Peyer's patch (tissue), 4 donors: ENCODE measurements around the gene INF2. TPM values are rescaled to one million over a fixed set of nuclear protein-coding genes. Genes with fewer than 3 reads are reported as not detected.

ENCODE experiments used
- DNase-seq, 3 donors: peaks; one replicate each; pipeline ENCODE4 v3.0.0-alpha.2; 2017 to 2019
- H3K27ac ChIP-seq, 4 donors: fragments of 200-600 bp; sonication (generic); one replicate each; pipeline ENCODE4 v1.5.1; 2016 to 2019
- H3K27me3 ChIP-seq, 2 donors: fragments of 200-600 bp; sonication (generic); one replicate each; pipeline ENCODE4 v1.5.1; 2019
- H3K36me3 ChIP-seq, 3 donors: fragments of 200-600 bp; sonication (generic); one replicate each; pipeline ENCODE4 v1.5.1; 2016 to 2019
- H3K4me1 ChIP-seq, 4 donors: fragments of 200-600 bp; sonication (generic); one replicate each; pipeline ENCODE4 v1.5.1; 2016 to 2019
- H3K4me3 ChIP-seq, 4 donors: fragments of 200-600 bp; sonication (generic); 1 replicate in 3 of 4; 2 replicates in 1 of 4; pipeline ENCODE4 v1.5.1; 2016 to 2019; ENCODE audit warnings: mild to moderate bottlenecking in 1 of 4
- H3K9me3 ChIP-seq, 4 donors: fragments of 200-600 bp; sonication (generic); one replicate each; pipeline ENCODE4 v1.5.1; 2016 to 2019; ENCODE audit warnings: mild to moderate bottlenecking in 1 of 4
- CTCF ChIP-seq, 6 experiments: fragments of 450-650 bp in 4 of 6; fragments of 200-600 bp in 2 of 6; sonication (generic) in 1 of 6; IDR thresholded peaks; one replicate each; pipeline ENCODE4 v1.5.1; 2017 to 2019; ENCODE audit warnings: antibody characterized with exemption in 6 of 6, mild to moderate bottlenecking in 3 of 6, moderate library complexity in 1 of 6
- POLR2A ChIP-seq, 2 donors: fragments of 450-650 bp; IDR thresholded peaks; one replicate each; pipeline ENCODE4 v1.5.1; 2017; ENCODE audit warnings: antibody characterized with exemption in 2 of 2, mild to moderate bottlenecking in 2 of 2, moderate library complexity in 2 of 2
- total RNA-seq, 4 donors: library from RNA; depleted of rRNA; stranded (reverse); fragments of >200 nt; gene quantifications; one replicate each; pipeline ENCODE4 v1.1.0, GENCODE V29; 2016

Gene INF2
- total RNA-seq, 4 donors from 2014 or later: 137 to 287 (median 203) TPM

- Histone ChIP-seq H3K27ac (peak within 1 kb of the TSS; percentile 80 to 93 (median 90)), H3K27me3 (no peaks in the 10 kb centered on the region), H3K36me3 (peaks cover 0 to 28% (median 0%) of the 10 kb centered on the region in 3 donors), H3K4me3 (peak within 1 kb of the TSS; percentile 89 to 99 (median 94)), H3K4me1 (peaks cover 0 to 57% (median 16%) of the 10 kb centered on the region in 4 donors), H3K9me3 (no peaks in the 10 kb centered on the region)
- DNase-seq: peak; percentile 99 to 100 (median 100)
- no peak for TF ChIP-seq CTCF (IDR thresholded peaks at IDR 0.05)
- peak; percentile 86 for TF ChIP-seq POLR2A (IDR thresholded peaks at IDR 0.05)
These were observed 63.5 kb downstream of the INF2 start, which contains the start of gene SIVA1 for GRCh38 chr14:104752735-104753527. Gene SIVA1, plus strand, starts transcription at chr14:104753147. Its CDS starts 55 bp downstream, at chr14:104753202.

- Histone ChIP-seq H3K36me3 (peaks cover 0 to 35% (median 0%) of the 10 kb centered on the region in 3 donors), H3K4me3 (peak overlapping the region; percentile 89 to 99 (median 94)), H3K27ac (peak overlapping the region; percentile 80 to 93 (median 90)), H3K4me1 (peaks cover 0 to 50% (median 16%) of the 10 kb centered on the region in 4 donors), H3K27me3 (no peaks in the 10 kb centered on the region), H3K9me3 (no peaks in the 10 kb centered on the region)
- peak in 2 of 3 donors; percentile 60 to 66 for DNase-seq
- no peak for TF ChIP-seq CTCF (IDR thresholded peaks at IDR 0.05)
- TF ChIP-seq POLR2A (IDR thresholded peaks at IDR 0.05): no peak
These were observed 64.3 kb downstream of the INF2 start for GRCh38 chr14:104753528-104754212.

- TF ChIP-seq CTCF (IDR thresholded peaks at IDR 0.05) (no peak), POLR2A (IDR thresholded peaks at IDR 0.05) (no peak)
- H3K36me3 ChIP-seq: peaks cover 0 to 41% (median 0%) of the 10 kb centered on the region in 3 donors
- H3K4me3 ChIP-seq: peak overlapping the region; percentile 89 to 99 (median 94)
- no peaks in the 10 kb centered on the region for H3K9me3 ChIP-seq
- H3K4me1 ChIP-seq: peaks cover 0 to 43% (median 16%) of the 10 kb centered on the region in 4 donors
- no peaks in the 10 kb centered on the region for H3K27me3 ChIP-seq
- H3K27ac ChIP-seq: peak overlapping the region in 1 of 4 donors; percentile 80
- DNase-seq: no peak
These were observed 64.9 kb downstream of the INF2 start for GRCh38 chr14:104754213-104754851.

GRCh38 chr14:104755621-104756020, 66.2 kb downstream of the INF2 start:
- H3K4me1 ChIP-seq: peaks cover 0 to 34% (median 16%) of the 10 kb centered on the region in 4 donors
- no peaks in the 10 kb centered on the region for H3K9me3 ChIP-seq
- no peak for TF ChIP-seq POLR2A (IDR thresholded peaks at IDR 0.05)
- no peak for TF ChIP-seq CTCF (IDR thresholded peaks at IDR 0.05)
- peaks cover 0 to 54% (median 0%) of the 10 kb centered on the region in 3 donors for H3K36me3 ChIP-seq
- H3K4me3 ChIP-seq: no peak overlapping the region
- no peak for DNase-seq
- H3K27me3 ChIP-seq: no peaks in the 10 kb centered on the region
- H3K27ac ChIP-seq: no peak overlapping the region

GRCh38 chr14:104756477-104757237, 67.2 kb downstream of the INF2 start:
- Histone ChIP-seq H3K9me3 (no peaks in the 10 kb centered on the region), H3K27me3 (no peaks in the 10 kb centered on the region), H3K36me3 (peaks cover 0 to 62% (median 0%) of the 10 kb centered on the region in 3 donors), H3K27ac (no peak overlapping the region), H3K4me1 (peaks cover 0 to 32% (median 16%) of the 10 kb centered on the region in 4 donors), H3K4me3 (no peak overlapping the region)
- peak in 1 of 3 donors; percentile 29 for DNase-seq
- TF ChIP-seq CTCF (IDR thresholded peaks at IDR 0.05): no peak
- TF ChIP-seq POLR2A (IDR thresholded peaks at IDR 0.05): no peak
